Measurements from ENCODE around the gene CATSPER1. TPM values are rescaled to one million over a fixed set of nuclear protein-coding genes. Genes with fewer than 3 reads are reported as not detected.
"Not testable (repeated sequence)": the region's sequence is repeated elsewhere in the genome, so short reads cannot be mapped to it uniquely, and the experiment has no call there.

The CATSPER1 gene
- total RNA-seq, 1 donor from 2014 or later: 0.48 TPM

DNA sequence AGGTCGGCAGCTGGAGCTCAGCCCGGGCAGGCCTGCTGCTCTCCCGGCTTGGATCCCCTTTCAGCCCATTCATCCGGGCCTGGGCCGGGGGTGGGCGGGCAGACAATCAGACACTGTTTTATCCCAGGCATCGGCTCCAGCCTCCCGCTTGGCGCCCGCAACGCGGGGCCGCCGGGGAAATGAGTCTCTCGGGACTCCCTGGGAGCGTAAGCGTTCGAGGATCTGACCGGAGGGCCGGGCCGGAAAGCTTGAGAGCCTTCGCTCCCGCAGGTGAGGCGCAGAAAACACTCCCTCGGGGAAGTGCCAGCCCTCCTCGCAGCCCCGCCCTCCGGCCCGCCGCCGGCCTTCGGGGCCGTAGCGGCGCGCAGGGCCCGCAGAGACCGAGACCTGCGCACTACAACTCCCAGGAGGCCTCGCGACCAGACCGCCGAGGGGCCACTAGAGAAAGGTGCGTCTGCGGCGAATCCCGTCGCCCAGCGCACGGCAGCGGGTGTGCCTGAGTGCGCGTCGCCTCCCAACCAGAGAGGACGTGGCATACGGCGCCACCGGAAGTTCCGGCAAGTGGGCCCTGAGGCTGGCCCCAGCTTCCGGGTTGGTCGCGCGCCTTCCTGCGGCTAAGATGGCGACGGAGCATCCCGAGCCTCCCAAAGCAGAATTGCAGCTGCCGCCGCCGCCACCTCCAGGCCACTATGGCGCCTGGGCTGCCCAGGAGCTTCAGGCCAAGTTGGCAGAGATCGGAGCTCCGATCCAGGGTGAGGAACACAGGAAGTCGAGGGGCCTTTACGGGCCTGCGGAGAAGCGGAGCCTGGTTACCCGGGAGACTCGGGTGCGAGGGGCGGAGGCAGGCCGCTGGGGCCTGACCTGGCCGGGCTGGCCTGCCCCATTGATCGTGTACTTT is 25.7 kb upstream of the CATSPER1 start, which contains the start of gene SF3B2:
Gene SF3B2, plus strand, starts transcription at position 599 of the 898 bp plus-strand sequence. Its CDS starts 21 bp downstream, at position 620.
- peak; percentile 99 for DNase-seq (ENCODE audit: low spot score)

DNA sequence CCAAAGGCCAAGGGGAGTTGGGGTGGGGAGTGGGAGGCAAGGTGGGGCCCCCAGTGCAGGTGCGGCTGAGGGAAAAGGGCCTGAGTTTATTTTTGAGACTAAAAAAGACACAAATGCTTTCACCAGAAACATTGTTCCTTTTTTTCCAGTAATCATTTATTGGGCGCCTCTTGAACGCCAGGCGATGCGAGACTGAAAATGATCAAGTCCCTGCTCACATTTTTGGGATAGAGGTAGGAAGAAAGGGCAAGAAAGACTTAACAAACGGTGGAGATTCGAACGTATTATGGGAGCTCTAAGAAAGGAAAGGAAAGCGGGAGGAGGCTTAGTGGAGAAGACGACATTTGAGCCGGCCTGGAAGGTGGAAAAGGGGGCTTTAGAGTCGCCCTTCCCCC is 25.1 kb upstream of the CATSPER1 start:
- DNase-seq (ENCODE audit: low spot score): no peak

DNA sequence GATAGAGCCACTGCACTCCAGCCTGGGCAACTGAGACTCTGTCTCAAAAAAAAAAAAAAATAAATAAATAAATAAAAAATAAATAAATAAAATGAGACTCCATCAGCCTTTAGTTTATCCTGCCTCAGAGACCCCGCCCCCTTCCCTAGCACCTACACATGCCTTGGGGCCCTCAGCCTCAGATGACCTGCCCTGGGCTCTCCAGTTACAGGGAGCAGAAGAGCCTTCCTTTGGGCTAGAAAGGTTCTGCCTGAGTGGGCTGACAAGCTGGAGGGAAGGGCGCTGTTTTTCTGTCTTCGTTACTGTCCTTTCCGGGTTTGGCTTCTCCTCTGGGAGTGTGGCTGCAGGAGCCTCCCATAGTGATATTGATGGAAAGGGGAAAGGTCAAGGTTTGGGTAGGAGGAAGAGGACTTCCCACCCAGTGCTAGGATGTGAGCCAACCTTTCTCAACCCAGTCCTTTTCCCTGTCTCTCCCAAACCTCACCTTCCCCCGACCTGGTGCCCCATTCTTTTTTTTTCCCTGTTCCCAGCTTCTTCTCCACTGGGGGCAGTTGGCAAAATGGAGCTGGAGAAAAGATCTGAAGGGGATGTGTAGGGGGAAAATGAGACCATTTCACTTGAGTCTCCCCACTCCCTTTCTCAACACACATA is 24.4 kb upstream of the CATSPER1 start:
- DNase-seq (ENCODE audit: low spot score): no peak

DNA sequence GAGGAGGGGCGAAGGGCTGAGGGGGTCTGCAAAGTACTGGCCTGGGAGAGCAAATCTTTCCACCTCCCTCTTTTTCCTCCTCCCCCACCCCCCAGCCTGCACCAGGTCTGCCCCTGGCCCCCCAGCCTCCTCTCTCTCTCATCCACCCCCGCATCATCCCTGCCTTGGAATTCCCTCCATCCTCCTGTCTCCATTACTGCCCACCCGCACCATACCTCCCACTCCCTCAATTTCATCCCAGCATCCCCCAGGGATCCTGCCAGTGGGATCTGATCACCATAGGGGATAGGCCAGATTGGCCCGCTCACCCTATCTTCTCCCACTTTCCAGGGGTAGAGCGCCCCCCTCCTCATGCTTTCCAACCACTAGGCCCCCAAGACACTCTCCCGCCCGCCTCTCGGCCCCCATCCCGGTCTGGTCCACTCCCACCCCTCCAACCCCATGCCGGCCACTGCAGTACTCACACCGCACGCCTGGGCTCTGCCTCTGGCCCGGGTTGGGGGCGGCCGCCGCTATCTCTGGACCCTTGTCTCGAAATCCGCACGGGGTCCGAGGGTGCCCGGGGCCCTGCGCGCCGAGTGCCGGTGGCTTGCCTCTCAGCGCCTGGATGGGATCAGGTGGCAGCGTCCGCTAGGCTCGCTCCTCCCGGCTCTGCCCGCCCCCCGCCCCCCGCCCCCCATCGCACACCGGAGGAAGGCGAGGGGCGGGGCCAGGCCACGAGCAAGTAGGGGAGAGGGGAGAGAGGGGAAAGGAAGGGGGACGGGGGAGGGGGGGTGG is 22.5 kb upstream of the CATSPER1 start, which contains the start of gene GAL3ST3:
Gene GAL3ST3, minus strand, starts transcription at position 615 of the 777 bp plus-strand sequence. CDS start 3,746 bp downstream, outside the sequence.
- no peak for DNase-seq (ENCODE audit: low spot score)

DNA sequence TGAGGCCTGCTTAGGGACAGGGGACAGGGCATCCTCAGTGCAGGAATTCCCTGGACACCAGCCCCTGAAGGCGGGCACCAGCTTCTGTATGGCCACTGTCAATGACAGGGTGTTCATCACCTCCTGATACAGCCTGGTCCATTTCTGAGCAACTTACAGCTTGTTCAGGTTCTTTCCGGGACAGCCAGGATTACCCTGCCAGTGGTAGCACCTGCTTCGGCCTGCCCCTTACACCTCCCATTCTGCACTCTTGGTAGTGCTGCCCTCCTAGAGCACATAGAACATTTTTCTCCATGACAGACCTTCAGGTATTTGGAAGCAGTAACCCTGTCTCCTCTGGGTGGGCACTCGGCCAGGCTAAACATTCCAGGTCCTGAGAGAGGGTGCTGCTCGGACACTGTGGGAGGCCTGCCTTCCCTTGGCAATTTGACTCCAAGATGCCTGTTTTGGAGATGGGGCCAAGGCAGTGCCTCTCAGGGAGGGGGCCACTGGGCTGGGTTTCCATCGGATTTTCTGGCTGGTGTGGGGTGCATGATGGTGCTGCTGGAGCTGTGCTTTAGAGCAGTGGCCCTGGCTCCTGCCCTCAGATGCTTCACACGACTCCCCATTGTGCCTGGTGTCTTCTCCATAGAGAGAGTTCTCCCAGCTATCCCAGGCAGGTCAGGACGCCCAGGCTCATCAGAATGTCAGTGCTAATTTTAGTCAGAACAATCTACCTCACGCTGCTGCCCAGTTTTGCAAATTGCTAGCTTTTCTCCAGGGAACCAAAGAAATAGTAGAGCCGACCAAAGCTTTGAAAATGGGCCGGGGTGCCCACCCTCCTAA is 21.5 kb upstream of the CATSPER1 start:
- DNase-seq (ENCODE audit: low spot score): no peak

DNA sequence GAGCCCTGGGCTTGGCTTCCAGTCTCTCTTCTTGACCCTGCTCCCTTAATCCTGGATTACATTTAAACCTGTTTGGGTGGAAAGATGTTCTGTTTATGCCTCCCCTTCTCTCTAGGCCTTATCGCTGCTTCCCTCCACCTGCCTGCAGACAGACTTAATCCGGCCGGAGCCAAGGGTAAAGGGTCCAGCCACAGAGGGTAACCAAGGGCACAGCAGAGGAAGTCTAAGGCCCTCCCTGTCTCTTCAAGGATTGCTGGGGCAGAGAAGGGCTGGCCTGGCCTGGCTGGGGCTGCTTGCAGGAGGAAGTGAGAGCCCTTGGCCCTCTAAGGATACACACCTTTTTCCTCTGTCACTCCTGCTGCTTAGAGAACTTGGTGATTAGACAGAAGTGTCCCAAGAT is 20.6 kb upstream of the CATSPER1 start:
- no peak for DNase-seq (ENCODE audit: low spot score)

DNA sequence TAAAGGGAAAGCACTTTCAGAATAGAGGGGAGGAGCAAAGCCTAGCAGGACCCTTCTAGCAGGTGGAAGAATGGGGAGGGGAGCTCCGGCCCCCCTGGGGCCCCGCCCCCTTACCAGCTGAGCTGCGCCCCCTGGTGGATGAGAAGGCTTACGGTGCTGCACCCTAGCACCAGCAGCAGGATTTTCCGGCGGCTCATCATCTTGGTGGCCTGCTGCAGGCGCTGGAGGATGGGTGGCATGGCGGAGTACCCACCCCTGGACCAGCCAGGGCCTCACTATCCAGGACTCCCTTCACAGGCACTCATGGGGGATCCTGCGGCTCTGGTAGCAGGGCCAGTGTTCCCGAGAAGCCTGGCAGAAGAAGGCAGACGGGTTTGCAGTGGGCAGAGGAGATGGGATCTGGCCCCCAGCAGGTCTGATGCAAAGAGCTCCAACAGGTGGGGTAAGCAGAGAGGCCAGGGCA is 18.9 kb upstream of the CATSPER1 start:
- peak; percentile 64 for DNase-seq (ENCODE audit: low spot score)

DNA sequence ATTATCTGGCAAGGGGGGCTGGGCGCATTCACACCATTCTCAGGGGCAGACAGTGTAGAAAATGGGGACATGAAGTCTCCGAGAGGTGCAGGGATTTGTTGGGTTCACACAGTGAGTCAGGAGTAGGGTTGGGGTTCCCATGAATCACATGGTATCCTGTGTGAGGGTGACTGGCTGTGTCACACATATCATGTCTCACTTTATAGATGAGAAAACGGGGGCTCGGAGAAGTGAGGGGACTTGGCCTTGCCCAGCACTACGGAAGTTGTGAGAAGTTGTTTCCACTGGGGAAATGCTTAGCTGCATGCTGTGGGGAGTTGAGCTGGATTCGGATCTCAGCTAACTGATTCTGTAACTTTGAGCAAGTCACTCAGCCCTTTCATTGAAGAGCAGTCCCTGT is 18.5 kb upstream of the CATSPER1 start:
- no peak for DNase-seq (ENCODE audit: low spot score)

DNA sequence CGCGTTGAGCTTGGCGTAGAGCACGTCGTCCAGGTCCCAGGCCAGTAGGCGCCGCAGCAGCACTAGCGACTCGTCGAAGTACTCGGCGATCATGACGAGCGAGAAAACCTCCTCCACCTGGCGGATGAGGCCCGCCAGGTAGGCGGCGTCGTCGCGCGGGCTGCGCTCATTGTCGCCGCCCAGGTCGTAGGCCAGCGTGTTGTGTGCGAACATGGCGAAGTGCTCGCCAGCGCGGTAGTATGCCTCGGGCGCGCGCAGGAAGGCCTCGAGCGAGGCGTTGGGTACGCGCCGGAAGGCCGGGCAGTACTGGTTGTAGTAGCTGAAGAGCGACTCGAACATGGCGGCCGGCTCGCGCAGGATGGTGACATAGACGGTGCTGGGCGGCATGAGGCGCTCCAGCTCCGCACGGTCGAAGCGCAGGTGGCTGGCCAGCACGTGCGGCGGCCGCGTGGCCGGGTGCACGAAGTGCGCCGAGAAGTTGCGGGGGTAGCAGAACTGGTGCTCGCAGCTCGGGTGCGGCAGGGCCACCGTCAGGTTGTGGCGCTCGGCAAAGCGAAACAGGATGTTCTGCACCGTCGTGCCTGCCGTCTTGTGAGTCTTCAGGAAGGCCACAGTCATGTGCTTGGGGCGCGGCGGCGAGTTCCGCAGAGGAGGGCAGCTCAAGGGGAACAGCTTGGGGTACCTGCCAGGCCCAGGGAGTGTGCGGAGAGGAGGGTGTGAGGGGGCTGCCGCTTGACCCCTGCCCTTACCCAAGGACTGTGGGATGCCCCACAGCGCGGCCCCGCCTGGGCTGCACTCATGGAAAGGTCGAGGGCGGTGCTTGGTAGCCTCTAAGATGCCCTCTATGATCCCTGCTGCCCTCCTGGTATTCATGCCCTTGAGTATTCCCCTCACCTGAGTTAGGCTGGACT is 17.0 kb upstream of the CATSPER1 start:
- DNase-seq (ENCODE audit: low spot score): no peak

DNA sequence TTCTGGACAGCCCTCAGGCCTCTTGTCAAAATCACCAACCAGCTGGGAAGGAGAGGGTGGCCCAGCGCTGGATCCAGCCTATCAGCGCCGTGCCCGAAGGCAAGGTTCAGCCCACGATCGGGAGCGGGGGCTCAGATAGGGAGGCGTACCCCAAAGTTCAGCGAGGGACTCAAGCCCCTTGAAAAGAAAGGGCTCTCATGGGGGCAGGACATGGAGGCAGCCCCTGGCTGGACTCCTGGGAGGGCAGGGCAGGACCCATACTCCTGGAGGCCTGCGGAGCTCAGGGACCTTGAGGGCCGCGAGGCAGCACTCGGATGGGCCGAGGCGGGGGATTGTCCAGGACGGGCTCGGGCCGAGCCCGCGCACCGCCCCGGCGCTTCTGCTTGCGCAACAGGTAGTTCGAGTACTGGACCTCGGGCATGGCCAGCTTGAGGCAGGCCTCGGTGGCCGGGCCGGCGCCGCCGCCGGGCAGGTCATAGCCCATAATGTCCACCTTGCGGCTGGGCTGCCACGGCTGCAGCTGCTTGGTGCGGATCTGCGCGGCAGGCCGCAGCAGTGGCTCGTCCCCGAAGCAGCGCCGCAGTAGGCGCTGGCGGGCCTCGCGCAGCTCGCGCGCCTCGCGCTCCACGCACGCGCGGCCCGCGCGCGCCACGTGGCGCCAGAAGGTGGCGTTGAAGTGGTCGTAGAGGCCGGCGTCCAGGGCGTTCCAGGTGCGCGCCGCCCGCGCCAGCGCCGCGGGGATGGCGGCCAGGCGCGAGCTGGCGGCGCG is 16.1 kb upstream of the CATSPER1 start:
- no peak for DNase-seq (ENCODE audit: low spot score)

DNA sequence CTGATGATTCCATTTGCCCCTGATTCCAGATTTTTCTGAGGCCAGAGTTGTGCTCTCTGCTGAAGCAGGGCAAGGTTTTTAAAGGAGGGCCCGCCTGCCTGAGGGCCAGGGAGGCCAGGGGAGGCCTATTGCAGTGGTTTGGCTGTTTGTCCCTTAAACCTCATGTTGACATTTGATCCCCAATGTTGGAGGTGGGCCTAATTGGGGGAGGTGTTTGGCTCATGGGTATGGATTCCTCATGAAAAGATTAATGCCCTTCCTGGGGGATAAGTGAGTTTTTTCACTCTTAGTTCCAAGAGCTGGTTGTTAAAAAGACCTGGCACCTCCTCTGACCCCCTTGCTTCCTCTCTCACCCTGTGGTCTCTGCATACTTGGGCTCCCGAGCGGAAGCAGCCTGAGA is 13.5 kb upstream of the CATSPER1 start:
- no peak for DNase-seq (ENCODE audit: low spot score)

DNA sequence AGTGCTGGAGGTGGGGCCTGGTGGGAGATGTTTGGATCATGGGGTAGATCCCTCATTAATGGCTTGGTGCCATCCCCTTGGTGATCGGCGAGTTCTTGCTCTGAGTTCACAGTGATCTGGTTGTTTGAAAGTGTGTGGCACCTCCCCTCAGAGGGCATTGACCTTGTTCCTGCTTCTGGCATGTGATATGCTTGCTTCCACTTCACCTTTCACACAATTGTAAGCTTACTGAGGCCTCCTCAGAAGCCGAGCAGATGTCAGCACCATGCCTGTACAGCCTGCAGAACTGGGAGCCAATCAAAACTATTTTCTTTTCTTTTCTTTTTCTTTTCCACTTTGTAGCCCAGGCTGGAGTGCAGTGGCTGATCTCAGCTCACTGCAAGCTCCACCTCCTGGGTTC is 11.0 kb upstream of the CATSPER1 start:
- no peak for DNase-seq (ENCODE audit: low spot score)

DNA sequence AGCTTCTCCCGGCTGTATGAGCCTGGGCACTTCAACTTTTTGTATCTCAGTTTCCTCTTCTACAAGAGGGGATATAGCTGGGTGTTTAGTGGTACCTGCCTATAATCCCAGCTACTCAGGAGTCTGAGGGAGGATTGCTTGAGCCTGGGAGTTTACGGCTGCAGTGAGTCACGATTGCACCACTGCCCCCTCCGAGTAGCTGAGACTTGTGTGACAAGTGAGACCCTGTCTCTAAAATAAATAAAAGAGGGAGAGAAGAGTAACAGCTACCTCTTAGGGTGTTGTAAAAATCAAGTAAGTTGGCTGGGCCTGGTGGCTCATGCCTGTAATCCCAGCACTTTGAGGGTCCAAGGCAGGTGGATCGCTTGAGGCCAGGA is 10.0 kb upstream of the CATSPER1 start:
- no peak for DNase-seq (ENCODE audit: low spot score)

DNA sequence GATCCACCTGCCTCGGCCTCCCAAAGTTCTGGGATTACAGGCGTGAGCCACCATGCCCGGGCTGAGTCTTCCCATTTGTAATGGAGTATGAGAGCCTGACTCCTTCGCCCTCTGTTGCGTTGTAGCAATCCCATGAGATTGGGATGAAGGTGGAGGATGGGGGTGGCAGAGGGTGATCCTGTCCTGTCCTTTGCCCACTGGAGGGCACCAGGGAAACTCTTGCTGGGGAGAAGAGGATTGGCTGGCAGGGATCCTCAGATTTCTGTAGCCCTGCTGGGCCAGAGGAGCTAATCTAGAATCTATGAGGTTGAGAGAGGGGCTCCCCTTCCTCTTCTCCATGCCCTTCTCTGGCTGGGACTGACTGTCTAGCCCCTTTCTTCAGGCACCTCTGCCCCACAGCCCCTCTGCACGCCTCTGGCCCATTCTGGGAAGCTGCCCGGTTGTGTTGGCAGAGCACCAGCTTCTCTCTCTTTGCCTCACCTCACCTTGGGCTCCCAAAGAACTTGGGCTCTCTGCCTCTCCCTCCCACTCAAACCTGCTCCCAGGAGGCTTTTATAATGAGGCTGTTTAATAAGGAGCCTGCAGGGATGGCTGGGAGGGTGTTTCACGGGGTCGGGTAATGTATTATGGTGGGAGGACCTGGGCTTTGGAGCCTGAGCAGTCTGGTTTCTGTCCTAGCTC is 9.5 kb upstream of the CATSPER1 start:
- no peak for DNase-seq (ENCODE audit: low spot score)

DNA sequence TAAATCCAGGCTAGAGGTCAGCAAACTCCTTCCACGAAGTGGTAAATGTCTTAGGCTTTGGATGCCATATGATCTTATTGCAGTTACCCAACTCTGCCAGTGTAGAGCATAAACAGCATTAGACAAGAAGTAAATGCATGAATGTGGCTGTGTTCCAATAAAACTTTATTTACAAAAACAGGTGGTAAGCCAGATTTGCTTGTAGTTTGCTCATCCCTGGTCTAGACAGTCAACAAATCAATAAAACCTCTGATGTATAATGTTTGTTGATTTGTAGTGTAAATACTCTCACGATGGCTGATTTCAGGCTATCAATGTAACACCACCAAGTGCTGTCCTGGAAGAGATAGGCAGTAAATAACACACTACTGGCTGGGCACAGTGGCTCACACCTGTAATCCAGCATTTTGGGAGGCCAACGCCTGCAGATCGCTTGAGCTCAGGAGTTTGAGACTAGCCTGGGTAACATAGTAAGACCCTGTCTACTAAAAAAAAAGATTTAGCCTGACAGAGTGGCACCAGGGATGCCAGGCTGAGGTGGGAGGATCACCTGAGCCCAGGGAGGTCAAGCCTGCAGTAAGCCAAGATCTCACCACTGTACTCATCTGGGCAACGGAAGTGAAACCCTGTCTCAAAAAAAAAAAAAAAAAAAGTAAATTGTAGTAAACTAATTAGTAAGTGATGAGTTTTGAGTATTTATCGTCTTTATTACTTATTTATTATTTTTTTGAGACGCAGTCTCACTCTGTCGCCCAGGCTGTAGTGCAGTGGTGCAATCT is 6.9 kb upstream of the CATSPER1 start:
- no peak for DNase-seq (ENCODE audit: low spot score)

DNA sequence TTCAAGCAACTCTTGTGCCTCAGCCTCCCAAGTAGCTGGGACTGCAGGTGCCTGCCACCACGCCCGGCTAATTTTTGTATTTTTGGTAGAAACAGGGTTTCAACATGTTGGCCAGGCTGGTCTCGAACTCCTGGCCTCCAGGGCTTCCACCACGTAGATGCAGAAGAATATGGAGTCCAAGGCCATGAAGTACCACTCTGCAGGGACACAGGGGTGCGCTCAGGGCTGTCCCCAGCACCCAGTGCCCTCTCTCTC is 3.2 kb downstream of the CATSPER1 start:
- DNase-seq (ENCODE audit: low spot score): not testable (repeated sequence)

DNA sequence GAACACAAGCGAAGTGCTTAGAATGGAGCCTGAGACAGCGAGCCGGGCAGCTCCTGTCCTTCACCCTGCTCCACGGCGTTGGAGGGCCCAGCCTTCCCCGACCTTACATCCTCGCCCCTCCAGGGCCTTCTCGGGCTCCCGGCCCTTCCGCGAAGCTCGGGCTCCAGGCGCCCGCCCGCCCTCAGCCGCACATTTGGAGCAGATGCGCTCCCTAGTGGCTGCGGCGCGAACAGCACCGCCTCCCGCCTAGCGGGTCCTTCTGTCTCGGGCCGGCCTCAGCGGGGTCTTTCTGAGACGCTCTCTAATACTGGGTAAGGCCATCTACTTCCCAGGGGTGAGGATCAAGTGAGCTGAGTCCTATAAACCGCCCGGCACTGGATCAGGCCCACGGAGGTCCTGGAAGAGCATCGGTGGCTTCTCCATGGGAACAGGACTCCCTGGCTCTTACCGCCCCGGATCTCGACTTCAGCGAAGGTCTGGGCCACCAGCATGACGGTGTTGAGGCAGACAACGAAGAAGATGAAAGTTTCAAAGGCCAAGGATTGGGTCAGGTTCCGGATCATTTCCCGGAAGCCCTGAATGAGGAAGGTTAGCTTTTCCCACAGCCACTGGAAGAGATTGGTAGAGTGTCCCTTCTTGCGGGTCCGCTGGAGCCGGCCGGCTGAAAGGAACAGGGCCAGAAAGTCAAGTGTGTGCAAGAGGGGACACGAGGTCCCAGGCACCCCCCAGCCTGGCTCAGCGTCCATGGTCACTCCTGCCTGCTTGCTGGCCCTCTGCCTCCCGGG is 3.7 kb downstream of the CATSPER1 start:
- DNase-seq (ENCODE audit: low spot score): peak; percentile 52
